ENCODE results near the gene EBLN1. TPM values are rescaled to one million over a fixed set of nuclear protein-coding genes. Genes with fewer than 3 reads are reported as not detected.

The EBLN1 gene
- total and polyA plus RNA-seq, 2 of the 8 experiments (the other 6 are each of a cell fraction or from before 2014, with no cell fraction given) = not detected

DNA sequence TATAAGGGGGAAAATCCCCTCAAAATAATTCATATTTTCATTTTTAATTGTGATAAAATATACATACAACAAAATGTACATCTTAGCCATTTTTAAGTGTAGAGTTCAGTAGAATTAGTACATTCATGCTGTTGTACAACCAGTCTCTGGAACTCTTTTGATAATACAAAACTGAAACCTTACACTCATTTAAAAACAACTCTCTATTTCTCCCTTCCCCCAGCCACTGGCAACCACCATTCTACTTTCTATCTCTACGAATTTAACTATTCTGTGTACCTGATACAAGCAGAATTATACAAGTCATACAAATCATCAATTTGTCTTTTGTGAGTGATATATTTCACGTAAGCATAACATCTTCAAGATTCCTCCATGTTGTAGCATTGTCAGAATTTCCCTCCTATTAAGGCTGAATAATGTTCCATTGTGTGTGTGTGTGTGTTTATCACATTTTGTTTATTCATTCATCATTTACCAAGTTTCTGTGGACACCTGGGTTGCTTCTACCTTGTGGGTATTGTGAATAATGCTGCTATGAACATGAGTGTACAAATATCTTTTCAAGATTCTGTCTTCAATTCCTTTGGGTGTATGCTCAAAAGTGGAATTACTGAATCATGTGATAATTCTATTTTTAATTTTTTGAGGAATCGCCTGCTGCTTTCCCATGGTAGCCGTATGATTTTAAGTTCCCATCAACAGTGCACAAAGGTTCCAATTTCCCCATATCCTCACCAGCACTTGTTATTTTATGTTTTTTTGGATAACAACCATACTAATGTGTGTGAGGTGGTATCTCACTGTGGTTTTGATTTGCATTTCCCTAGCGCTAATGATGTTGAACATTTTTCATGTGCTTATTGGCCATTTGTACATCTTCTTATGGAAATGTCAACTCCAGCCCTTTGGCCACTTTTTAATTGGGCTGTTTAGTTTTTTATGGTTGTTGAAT is 4.7 kb upstream of the EBLN1 start:
- WGBS, 2 experiments (ENCODE audit: extremely low coverage in 1 of 2, insufficient coverage in 1 of 2, insufficient read length in 1 of 2, insufficient replicate concordance in 2 of 2, low coverage in 1 of 2, low lambda C conversion rate in 2 of 2, missing lambda C conversion rate in 1 of 2) = 85% methylated on average over 5 of the region's 5 CpGs; no CpG with 5 or more reads in 1 of the 2 experiments
- CTCF ChIA-PET (ENCODE audit: partially characterized antibody) = no interaction called here
- POLR2A ChIA-PET (ENCODE audit: partially characterized antibody) = no interaction called here

More for the DNA sequence above, 4.7 kb upstream of the EBLN1 start:
- Histone ChIP-seq H3K23ac (ENCODE audit: insufficient read length) (no peak overlapping the region), H3K79me2 (ENCODE audit: control insufficient read depth in 1 of 2, insufficient read depth in 2 of 2, low read length in 2 of 2) (no peaks in the 10 kb centered on the region), H3K18ac (ENCODE audit: extremely low read depth, low read length) (no peak overlapping the region), H3K36me3 (ENCODE audit: control insufficient read depth in 2 of 4, insufficient read depth in 4 of 4, low read length in 3 of 4) (no peaks in the 10 kb centered on the region), H3K4me3 (ENCODE audit: extremely low read depth in 1 of 4, insufficient read depth in 2 of 4, low read depth in 3 of 4, low read length in 4 of 4) (no peak overlapping the region), H3K14ac (ENCODE audit: insufficient read length) (no peak overlapping the region), H3K23me2 (ENCODE audit: low read depth, low read length) (no peaks in the 10 kb centered on the region), H2BK120ac (replicated peaks; ENCODE audit: low read depth, low read length) (no peak overlapping the region), H3K9me3 (ENCODE audit: insufficient read depth in 2 of 2, low read depth in 1 of 2, low read length in 1 of 2) (no peaks in the 10 kb centered on the region), H2BK20ac (ENCODE audit: low read length) (no peak overlapping the region), H3K4ac (replicated peaks; ENCODE audit: insufficient read length, low read depth, low read length) (no peak overlapping the region), H2BK12ac (ENCODE audit: low read depth, low read length) (no peak overlapping the region), H3K4me2 (ENCODE audit: insufficient read depth in 1 of 2, low read depth in 2 of 2, low read length in 2 of 2) (no peak overlapping the region), H4K8ac (ENCODE audit: extremely low read depth, insufficient read depth, low read length) (no peak overlapping the region), H3K27me3 (replicated peaks in 1 of 4; ENCODE audit: control insufficient read depth in 3 of 4, extremely low read depth in 1 of 4, insufficient read depth in 3 of 4, low read length in 3 of 4) (no peaks in the 10 kb centered on the region), H3K56ac (replicated peaks; ENCODE audit: insufficient read length, low read depth, low read length) (no peak overlapping the region), H4K20me1 (replicated peaks in 1 of 2; ENCODE audit: control insufficient read depth in 1 of 2, insufficient read depth in 2 of 2, low read length in 2 of 2) (no peaks in the 10 kb centered on the region), H2AK5ac (ENCODE audit: low read depth, low read length) (no peak overlapping the region), H3K9ac (replicated peaks in 1 of 4; ENCODE audit: extremely low read depth in 1 of 4, low read depth in 3 of 4, low read length in 3 of 4) (no peak overlapping the region), H4K91ac (replicated peaks; ENCODE audit: insufficient read length, low read length) (no peak overlapping the region), H3K4me1 (replicated peaks in 1 of 4; ENCODE audit: control insufficient read depth in 3 of 4, insufficient read depth in 4 of 4, low read length in 3 of 4) (no peaks in the 10 kb centered on the region), H2AFZ (ENCODE audit: low read length) (no peak overlapping the region), H3K79me1 (ENCODE audit: low read depth, low read length) (no peaks in the 10 kb centered on the region), H2BK15ac (ENCODE audit: low read length) (no peak overlapping the region), H4K5ac (ENCODE audit: insufficient read length, low read depth, low read length) (no peak overlapping the region), H2BK5ac (ENCODE audit: low read depth, low read length) (no peak overlapping the region), H3K27ac (ENCODE audit: low read depth, low read length) (no peak overlapping the region)
- TF ChIP-seq RFX5 (IDR thresholded peaks at IDR 0.05; ENCODE audit: borderline replicate concordance, low read depth, low read length) (no peak), JUN (IDR thresholded peaks at IDR 0.05; ENCODE audit: low read depth, low read length) (no peak), EGR1 (IDR thresholded peaks at IDR 0.05; ENCODE audit: borderline replicate concordance, low read depth, low read length) (no peak)
- FAIRE-seq = no peak
- no peak for DNase-seq (ENCODE audit: low read depth in 1 of 2, low spot score in 2 of 2)

Data from H1 (cell line).